GM18526 (cell line): ENCODE measurements around the gene DNAAF2.

Experiments
- POLR2A ChIP-seq: IDR thresholded peaks from 3 replicates; pipeline ENCODE4 v1.6.1; 2011; ENCODE audit not compliant: insufficient read length; ENCODE audit errors: extremely low read depth

The DNAAF2 gene, protein sequence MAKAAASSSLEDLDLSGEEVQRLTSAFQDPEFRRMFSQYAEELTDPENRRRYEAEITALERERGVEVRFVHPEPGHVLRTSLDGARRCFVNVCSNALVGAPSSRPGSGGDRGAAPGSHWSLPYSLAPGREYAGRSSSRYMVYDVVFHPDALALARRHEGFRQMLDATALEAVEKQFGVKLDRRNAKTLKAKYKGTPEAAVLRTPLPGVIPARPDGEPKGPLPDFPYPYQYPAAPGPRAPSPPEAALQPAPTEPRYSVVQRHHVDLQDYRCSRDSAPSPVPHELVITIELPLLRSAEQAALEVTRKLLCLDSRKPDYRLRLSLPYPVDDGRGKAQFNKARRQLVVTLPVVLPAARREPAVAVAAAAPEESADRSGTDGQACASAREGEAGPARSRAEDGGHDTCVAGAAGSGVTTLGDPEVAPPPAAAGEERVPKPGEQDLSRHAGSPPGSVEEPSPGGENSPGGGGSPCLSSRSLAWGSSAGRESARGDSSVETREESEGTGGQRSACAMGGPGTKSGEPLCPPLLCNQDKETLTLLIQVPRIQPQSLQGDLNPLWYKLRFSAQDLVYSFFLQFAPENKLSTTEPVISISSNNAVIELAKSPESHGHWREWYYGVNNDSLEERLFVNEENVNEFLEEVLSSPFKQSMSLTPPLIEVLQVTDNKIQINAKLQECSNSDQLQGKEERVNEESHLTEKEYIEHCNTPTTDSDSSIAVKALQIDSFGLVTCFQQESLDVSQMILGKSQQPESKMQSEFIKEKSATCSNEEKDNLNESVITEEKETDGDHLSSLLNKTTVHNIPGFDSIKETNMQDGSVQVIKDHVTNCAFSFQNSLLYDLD

DNA sequence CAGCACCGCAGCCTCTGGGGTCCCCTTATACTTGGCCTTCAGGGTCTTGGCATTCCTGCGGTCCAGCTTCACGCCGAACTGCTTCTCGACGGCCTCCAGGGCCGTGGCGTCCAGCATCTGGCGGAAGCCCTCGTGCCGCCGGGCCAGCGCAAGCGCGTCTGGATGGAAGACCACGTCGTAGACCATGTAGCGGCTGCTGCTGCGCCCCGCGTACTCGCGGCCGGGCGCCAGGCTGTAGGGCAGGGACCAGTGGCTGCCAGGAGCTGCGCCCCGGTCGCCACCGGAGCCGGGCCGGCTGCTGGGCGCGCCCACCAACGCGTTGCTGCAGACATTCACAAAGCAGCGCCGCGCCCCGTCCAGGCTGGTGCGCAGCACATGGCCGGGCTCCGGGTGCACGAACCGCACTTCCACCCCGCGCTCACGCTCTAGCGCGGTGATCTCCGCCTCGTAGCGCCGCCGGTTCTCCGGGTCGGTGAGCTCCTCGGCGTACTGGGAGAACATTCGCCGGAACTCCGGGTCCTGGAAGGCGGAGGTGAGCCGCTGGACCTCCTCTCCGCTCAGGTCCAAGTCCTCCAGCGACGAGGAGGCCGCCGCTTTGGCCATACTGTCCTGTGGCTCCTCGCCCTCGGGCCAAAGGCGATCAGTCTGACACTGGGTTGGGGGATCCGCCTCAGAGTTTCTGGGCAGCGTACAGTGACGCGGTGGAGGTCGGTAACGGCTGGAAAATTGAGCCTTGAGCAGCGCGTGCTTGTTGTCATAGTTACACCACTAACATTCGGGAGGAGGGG is at the start of gene DNAAF2:
Gene DNAAF2, minus strand, starts transcription at position 698 of the 788 bp plus-strand sequence. Its CDS starts 95 bp downstream, at position 603.
- no peak for TF ChIP-seq POLR2A

DNA sequence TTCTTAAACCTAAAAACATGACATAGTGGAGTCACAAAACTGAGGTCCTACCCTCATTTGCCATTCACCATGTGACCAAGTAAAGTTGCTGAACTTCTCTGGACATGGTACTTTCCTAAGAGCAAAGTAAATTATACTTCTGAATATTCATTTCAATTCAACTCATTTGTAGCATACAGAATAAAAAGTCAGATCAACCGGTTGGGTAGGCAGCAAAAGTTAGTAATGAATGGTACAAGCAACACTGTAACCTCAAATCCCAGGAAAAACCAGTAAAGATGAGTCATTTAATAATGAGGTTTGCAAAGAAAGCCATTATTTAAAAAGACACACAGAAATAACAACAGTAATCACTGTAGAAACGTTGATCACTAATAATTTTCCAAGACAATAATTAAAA is 44.2 kb upstream of the DNAAF2 start:
- TF ChIP-seq POLR2A = no peak

DNA sequence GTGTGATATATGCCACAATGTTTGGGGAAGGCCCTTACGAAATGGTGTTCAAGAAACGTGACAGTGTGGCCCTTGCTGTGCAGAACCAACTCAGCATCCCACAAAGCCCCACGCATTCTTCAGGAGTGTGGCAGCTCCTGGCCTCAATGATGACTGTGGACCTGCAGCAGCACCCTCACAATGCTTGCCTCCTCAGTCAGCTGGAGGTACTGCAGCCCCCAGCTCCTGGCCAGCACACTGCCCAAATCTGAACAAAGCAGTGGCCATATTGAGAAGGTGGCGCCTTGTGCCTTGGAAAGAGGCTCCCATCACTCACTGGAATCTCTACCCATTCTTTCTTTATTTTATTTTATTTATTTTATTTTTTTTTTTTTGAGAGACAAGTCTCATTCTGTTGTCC is 42.6 kb upstream of the DNAAF2 start:
- TF ChIP-seq POLR2A = no peak

DNA sequence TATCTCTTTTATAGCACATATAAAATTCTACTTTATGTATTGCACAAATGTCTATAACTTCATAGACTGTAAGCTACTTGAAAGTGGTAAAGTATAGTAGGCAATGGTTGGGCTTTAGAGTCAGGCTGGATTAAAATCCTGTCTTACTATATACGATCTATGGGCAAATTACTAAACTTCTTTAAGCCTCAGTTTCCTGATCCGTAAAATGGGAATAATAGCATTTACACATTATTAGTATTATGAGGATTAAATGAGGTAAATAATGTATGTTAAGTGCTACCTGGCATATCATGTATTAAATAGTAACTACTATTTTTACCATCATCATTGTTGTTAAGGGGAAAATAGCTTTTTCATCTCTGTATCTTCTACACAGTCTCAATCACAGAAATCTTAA is 38.5 kb upstream of the DNAAF2 start:
- no peak for TF ChIP-seq POLR2A

DNA sequence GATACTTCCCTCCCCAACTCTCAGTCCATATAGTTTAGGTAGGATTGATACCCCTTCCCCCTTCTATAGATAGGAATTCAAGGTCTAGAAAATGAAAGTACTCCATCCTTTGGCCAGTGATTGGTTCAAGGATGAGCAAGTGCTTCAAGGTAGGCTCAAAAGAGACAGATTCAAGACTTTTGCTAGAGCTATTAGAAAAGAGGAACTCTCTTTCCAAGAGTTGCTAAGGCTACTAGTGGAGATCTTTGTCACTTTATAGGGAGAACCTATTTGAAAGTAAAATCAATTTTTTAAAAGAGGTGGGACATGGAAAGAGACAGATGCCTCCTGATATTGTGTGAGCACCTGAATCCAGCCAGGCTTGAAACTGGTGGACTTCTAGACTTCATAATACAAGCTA is 35.4 kb upstream of the DNAAF2 start:
- no peak for TF ChIP-seq POLR2A

DNA sequence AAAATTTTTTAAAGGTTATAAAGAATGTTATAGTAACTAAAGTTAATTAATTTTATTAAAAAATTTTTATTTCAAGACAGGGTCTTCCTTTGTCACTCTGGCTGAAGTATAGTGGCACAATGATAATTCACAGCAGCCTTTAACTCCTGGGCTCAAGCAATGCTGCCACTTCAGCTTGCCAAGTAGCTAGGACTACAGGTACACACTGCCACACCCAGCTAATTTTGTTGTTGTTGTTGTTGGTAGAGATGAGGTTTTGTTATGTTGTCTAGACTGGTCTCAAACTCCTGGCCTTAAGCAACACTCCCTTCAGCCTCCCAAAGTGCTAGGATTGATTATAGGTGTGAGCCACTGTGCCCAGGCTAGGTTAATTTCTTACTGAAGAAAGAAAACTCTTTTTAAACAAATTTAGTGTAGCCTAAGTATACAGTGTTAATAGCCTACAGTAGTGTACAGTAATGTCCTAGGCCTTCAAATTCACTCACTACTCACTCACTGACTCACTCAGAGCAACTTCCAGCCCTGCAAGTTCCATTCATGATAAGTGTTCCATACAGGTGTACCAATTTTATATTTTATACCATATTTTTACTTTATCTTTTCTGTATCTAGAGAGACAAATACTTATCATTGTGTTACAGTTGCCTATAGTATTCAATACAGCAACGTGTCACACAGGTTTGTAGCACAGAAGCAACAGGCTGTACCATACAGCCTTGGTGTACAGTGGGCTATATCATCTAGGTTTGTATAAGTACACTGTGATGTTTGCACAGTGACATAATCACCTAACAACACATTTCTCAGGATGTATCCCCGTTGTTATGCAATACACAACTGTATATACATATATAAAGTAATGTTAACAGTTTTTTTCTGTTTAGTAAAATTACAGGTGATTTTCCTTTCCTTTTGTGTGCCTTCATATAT is 24.7 kb upstream of the DNAAF2 start:
- no peak for TF ChIP-seq POLR2A

DNA sequence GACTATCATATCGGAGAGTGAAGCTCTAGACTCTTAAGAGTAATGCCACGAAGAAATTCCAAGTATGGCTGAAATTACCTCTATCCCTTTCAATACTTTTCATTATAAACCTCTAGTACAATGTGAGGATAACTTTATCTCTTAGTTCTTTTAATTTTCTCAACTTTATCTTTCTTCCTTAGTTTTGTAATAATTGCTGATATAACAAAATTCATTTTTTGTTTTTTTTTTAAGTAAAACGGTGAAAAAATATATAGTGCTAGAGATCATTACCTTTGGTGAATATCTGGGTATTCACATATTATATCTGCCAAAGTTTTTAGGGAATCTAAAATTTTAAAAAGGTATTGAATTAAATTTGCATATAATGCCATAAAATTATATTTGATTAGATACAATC is 19.5 kb upstream of the DNAAF2 start:
- no peak for TF ChIP-seq POLR2A

DNA sequence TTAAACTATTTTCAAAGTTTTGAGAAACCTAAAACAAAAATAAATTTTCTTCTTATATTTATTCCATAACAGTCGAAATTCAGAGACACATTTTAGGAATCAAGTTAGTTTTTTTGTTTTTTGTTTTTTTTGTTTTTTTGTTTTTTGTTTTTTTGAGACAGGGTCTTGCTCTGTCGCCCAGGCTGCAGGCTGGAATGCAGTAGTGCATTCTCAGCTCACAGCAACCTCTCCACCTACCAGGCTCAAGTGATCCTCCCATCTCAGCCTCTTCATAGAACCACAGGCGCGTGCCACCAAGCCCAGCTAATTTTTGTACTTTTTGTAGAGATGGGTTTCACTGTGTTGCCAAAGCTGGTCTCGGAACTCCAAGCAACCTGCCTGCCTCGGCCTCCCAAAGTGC is 18.5 kb upstream of the DNAAF2 start:
- no peak for TF ChIP-seq POLR2A

DNA sequence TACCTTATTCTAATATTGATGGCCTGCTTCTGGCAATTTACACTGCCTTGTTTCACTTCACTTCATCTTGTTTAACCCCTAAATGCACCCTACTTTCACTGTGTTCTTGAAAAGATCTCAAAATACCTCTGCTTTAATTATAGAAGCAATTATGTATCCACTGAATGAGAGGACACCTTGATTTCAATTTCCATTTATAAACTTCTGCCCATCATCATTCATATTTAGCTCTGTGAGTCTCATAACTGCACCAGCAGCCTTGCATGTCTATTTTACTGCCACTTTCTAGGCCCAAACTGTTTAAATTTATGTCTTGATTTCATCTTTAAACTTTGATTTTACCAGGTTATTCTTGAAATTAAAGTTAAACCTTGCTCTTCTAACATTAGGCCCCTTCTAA is 7.1 kb upstream of the DNAAF2 start:
- TF ChIP-seq POLR2A = no peak

DNA sequence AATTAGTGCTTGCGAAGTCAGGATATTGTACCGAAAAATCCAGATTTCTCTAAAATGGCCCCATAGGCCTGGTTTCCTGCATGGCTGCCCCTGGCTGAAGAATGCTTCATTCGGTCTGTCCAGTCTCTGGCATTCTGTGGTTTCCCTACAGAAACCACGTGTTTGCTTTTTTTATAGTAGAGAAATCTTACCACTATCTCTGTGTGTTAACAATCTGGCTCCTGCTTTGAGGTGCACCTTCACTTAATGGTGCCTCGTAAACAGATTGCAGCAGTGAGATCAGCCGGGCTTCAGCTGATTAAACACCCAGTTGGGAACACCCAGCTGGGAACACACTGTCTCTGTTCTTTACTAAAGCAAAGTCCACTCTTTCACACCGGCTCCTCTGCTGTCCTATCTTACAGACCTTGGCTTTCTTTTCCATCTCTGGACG is 6.7 kb upstream of the DNAAF2 start:
- TF ChIP-seq POLR2A = no peak

DNA sequence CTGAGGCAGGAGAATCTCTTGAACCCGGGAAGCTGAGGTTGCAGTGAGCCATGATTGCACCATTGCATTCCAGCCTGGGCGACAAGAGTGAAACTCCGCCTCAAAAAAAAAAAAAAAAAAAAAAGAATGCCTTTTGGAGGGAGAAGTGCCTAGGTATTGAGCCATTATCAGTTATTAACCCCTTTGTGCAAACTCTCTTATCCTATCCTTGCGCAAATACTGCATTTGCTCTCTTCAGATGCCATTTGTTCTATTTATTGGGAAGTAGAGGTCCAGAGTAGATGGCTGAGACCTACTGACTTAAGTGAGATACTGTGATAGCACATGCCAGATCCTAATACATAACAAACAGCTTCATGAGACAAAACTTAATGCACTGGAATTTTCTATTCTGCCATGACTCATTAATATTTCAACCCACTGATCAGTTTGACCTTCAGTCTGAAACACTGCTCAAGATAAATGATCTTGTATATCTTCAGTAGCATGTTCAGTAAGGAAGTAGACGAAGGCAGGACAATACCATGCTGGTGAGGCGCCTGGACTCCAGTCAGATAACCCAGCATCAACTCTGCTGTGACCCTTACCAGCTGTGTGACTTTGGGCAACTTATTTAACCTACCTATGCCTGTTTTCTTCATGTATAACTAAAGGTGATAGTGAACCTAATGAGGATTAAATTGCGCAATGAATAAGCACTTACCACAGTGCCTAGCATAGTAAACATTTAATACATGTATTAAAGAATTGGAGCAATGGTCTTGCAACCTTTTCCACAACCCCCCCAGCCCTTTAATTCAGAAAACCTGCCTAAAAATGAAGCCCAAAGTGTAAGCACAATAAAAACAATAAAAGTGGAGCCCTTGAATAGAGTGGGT is 5.7 kb upstream of the DNAAF2 start:
- no peak for TF ChIP-seq POLR2A

DNA sequence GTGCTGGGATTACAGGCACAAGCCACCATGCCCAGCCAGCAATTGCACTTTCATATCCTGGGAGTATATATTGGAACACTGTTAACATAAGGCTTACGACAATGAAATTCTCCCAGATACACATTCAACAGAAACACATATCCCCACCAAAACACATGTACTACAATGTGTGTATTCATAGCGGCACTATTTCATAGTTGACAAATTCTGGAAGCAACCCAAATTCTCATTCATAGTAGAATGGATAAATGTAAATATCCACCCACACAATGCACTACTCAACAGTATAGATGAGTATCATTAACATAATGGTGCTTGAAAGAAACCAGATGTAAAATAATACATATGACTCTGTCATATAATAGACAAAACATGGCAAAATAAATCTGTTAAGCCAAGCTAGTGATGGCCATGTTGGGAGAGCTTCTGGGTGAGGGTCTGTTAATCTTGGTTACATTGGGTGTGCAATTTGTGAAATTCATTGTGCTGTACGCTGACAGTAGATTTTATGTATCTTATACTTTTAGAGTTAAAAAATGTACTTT is 2.6 kb upstream of the DNAAF2 start:
- no peak for TF ChIP-seq POLR2A

DNA sequence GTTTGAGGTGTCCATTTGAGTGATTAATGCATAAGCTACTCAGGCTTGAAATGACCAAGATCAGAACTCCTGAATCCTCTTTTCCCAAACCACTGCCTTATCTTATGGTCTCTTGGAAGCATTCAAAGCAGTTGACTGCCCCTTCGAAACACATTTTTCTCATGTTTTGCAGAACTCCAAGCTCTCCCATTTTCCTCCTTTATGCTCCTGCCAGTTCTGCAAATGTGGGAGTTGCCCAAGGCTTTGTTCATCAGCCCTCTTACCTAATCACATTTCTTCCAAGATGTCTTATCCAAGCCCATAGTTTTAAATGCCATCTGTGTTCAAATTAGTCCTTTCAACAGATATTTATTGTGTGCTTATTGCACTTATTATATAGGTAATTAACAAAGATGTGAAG is 1.8 kb upstream of the DNAAF2 start:
- TF ChIP-seq POLR2A = no peak
